GM12878 (cell line): ENCODE measurements around the gene CCNB1. TPM values are rescaled to one million over a fixed set of nuclear protein-coding genes. Genes with fewer than 3 reads are reported as not detected.

Source experiments
- ATAC-seq: fragments of 200-7000 bp; cut with Tn5 transposase; 3 replicates; pipeline ENCODE4 v1.9.1; 2020; ENCODE audit warnings: mild to moderate bottlenecking, moderate library complexity
- BruUV-seq: library from RNA; stranded (reverse); fragments of 400-500 nt; replicated peaks from 2 replicates; lab custom pipeline; 2021; lab: Mats Ljungman, UMichigan
- CTCF ChIA-PET: fragments of 300-600 bp; sonication (Branson Sonifier 250); formaldehyde crosslinking; extraction: SDS; loops from one replicate; lab custom pipeline; 2021; ENCODE audit warnings: inconsistent platforms; lab: Yijun Ruan, JAX
- POLR2A ChIA-PET: fragments of 350-600 bp; formaldehyde crosslinking; extraction: SDS; loops from one replicate; lab custom pipeline; 2021; ENCODE audit warnings: inconsistent platforms; lab: Charles Lee
- RAD21 ChIA-PET: fragments of 300-600 bp; sonication (Branson Sonifier 250); formaldehyde crosslinking; loops from one replicate; lab custom pipeline; 2023; ENCODE audit warnings: antibody characterized with exemption; ENCODE audit not compliant: unreplicated experiment; lab: Charles Lee
- SMC1A ChIA-PET: fragments of 300-600 bp; sonication (Branson Sonifier 250); formaldehyde crosslinking; loops from one replicate; lab custom pipeline; 2023; ENCODE audit not compliant: unreplicated experiment, uncharacterized antibody; lab: Charles Lee
- DNase-seq: peaks from one replicate; pipeline ENCODE4 v3.0.0-alpha.2; 2011; ENCODE audit warnings: low read depth, low spot score
- FAIRE-seq: peaks from 3 replicates; lab custom pipeline; 2011; peaks lifted over from hg19 to GRCh38; lab: Jason Lieb, UNC
- H2AFZ ChIP-seq: 2 replicates; pipeline ENCODE4 v1.6.0; 2011; ENCODE audit warnings: low read depth, low read length, control low read depth; ENCODE audit not compliant: control insufficient read depth
- H3K27ac ChIP-seq: 2 replicates; pipeline ENCODE4 v1.5.1; 2011; ENCODE audit warnings: control low read depth; ENCODE audit not compliant: control insufficient read depth, insufficient read depth
- H3K27me3 ChIP-seq, 2 experiments: replicated peaks in 1 of 2; 2 replicates each; pipeline versions ENCODE4 v1.6.0 to v1.6.1; 2011; ENCODE audit warnings: low read length in 1 of 2; ENCODE audit not compliant: control insufficient read depth in 2 of 2, insufficient read depth in 2 of 2
- H3K36me3 ChIP-seq, 2 experiments: 2 replicates each; pipeline ENCODE4 v1.5.1; 2011; ENCODE audit warnings: low read length in 1 of 2; ENCODE audit not compliant: control insufficient read depth in 2 of 2, insufficient read depth in 2 of 2
- H3K4me1 ChIP-seq: 2 replicates; pipeline ENCODE4 v1.6.1; 2011; ENCODE audit warnings: mild to moderate bottlenecking, low read length, moderate library complexity, mixed read lengths; ENCODE audit not compliant: control insufficient read depth, insufficient read depth
- H3K4me2 ChIP-seq: 2 replicates; pipeline ENCODE4 v1.6.0; 2011; ENCODE audit warnings: control low read depth; ENCODE audit not compliant: control insufficient read depth, insufficient read depth
- H3K4me3 ChIP-seq: fragments of 200-600 bp; sonication (generic); 2 replicates; pipeline ENCODE4 v1.5.1; 2016
- H3K79me2 ChIP-seq: 2 replicates; pipeline ENCODE4 v1.6.0; 2011; ENCODE audit warnings: low read length; ENCODE audit not compliant: control insufficient read depth, insufficient read depth
- H3K9ac ChIP-seq: 2 replicates; pipeline ENCODE4 v1.8.0; 2011; ENCODE audit warnings: low read length, control low read depth, mixed read lengths; ENCODE audit not compliant: control insufficient read depth, insufficient read depth
- H3K9me3 ChIP-seq: replicated peaks from 3 replicates; pipeline ENCODE4 v1.5.1; 2011; ENCODE audit warnings: mild to moderate bottlenecking, low read length; ENCODE audit not compliant: control insufficient read depth, insufficient read depth
- H4K20me1 ChIP-seq: 2 replicates; pipeline ENCODE4 v1.6.0; 2011; ENCODE audit not compliant: control insufficient read depth, insufficient read depth
- BACH1 ChIP-seq: fragments of 450-650 bp; IDR thresholded peaks from 2 replicates; pipeline ENCODE4 v1.6.1; 2017; ENCODE audit warnings: mild to moderate bottlenecking, borderline replicate concordance
- CBX5 ChIP-seq: sonication (generic); IDR thresholded peaks from 2 replicates; pipeline ENCODE4 v1.6.1; 2016; ENCODE audit warnings: low read depth, moderate library complexity, mild to moderate bottlenecking, inconsistent platforms
- CHD2 ChIP-seq: IDR thresholded peaks from 2 replicates; pipeline ENCODE4 v1.6.1; 2011; ENCODE audit warnings: low read depth, low read length, improper control_type of control experiment, borderline replicate concordance
- MTA3 ChIP-seq: IDR thresholded peaks from 2 replicates; pipeline ENCODE4 v1.6.1; 2012; ENCODE audit warnings: low read length, inconsistent platforms, borderline replicate concordance
- PAX8 ChIP-seq: fragments of 450-650 bp; IDR thresholded peaks from 2 replicates; pipeline ENCODE4 v1.6.1; 2017; ENCODE audit warnings: mild to moderate bottlenecking, moderate library complexity
- RBBP5 ChIP-seq: fragments of 200-600 bp; sonication (generic); conservative IDR thresholded peaks from 2 replicates; pipeline ENCODE4 v1.6.1; 2016
- RELA ChIP-seq: fragments of 450-650 bp; IDR thresholded peaks from 2 replicates; pipeline ENCODE4 v1.8.0; 2014; ENCODE audit warnings: borderline replicate concordance; ENCODE audit not compliant: partially characterized antibody
- SREBF2 ChIP-seq: IDR thresholded peaks from 2 replicates; pipeline ENCODE4 v1.6.1; 2012; ENCODE audit warnings: mild to moderate bottlenecking, low read length
- TCF3 ChIP-seq: IDR thresholded peaks from 2 replicates; pipeline ENCODE4 v1.6.1; 2012; ENCODE audit warnings: low read depth, mild to moderate bottlenecking, low read length, borderline replicate concordance; ENCODE audit not compliant: insufficient read depth
- in situ Hi-C: fragments of 300-500 bp; cut with MboI; formaldehyde crosslinking; loops from 9 replicates; pipeline ENCODE4 v1.14.3; 2018; ENCODE audit warnings: mixed read lengths
- intact Hi-C: fragments of 100-400 bp; cut with micrococcal nuclease; formaldehyde crosslinking; loops from one replicate; pipeline ENCODE4 v1.14.2; 2022; ENCODE audit not compliant: unreplicated experiment
- polyA plus RNA-seq, 11 experiments: library from polyadenylated mRNA; depleted of rRNA in 4 of 11; unstranded in 6 of 11; stranded (reverse) in 5 of 11; fragments of >200 nt; fragmentation: Nextera tagmentation in 4 of 11; fragmentation: Illumina TruSeq in 1 of 11; extraction: Ambion mirVana in 4 of 11; extraction: Trizol in 1 of 11; gene quantifications; 1 replicate in 1 of 11; 2 replicates in 10 of 11; pipeline versions ENCODE4 v1.2.1 to v1.2.3, GENCODE V29; 2011 to 2016; ENCODE audit warnings: inconsistent platforms in 2 of 11, missing spikeins in 2 of 11, low read depth in 1 of 11
- total RNA-seq, 4 experiments: library from RNA; depleted of rRNA in 3 of 4; stranded (reverse); fragments of >200 nt in 3 of 4; fragmentation: Illumina TruSeq in 1 of 4; extraction: Trizol in 1 of 4; gene quantifications; 2 replicates each; pipeline versions ENCODE4 v1.2.1 to v1.2.3, GENCODE V29; 2013 to 2021
- TF ChIP-seq, protein P1 (sequence below): IDR thresholded peaks from 2 replicates; pipeline ENCODE4 v1.6.1; 2011; ENCODE audit warnings: mild to moderate bottlenecking, low read depth, low read length, moderate library complexity; ENCODE audit not compliant: insufficient replicate concordance
- TF ChIP-seq, protein P2 (sequence below): IDR thresholded peaks from 2 replicates; pipeline ENCODE4 v1.6.1; 2011; ENCODE audit warnings: borderline replicate concordance, low read depth, mild to moderate bottlenecking, moderate library complexity, low read length; ENCODE audit not compliant: insufficient read depth, poor library complexity, severe bottlenecking
- TF ChIP-seq, protein P3 (sequence below): fragments of 450-650 bp; IDR thresholded peaks from 2 replicates; pipeline ENCODE4 v1.6.1; 2014; ENCODE audit warnings: mild to moderate bottlenecking

The CCNB1 gene
- total and polyA plus RNA-seq, 10 of the 15 experiments (the other 5 are each of a cell fraction or from before 2014, with no cell fraction given): 148 to 403 (median 210) TPM

DNA sequence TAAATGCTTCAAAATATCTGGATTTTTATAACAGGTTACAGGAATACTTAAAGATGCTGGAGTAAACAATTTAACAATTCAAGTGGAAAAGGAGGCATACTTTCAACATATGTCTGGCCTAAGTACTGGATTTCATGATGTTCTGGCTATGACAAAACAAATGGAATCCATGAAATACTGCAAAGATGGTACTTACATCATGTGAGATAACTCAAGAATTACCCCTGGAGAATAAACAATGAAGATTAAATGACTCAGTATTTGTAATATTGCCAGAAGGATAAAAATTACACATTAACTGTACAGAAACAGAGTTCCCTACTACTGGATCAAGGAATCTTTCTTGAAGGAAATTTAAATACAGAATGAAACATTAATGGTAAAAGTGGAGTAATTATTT lies 37.5 kb upstream of the CCNB1 start:
- CTCF ChIA-PET: no interaction called here
- SMC1A ChIA-PET: no interaction called here

More for the DNA sequence above, 37.5 kb upstream of the CCNB1 start:
- FAIRE-seq (no peak), ATAC-seq (no peak), DNase-seq (no peak)
- Histone ChIP-seq H2AFZ (no peak overlapping the region), H3K27ac (no peak overlapping the region), H3K9ac (no peak overlapping the region), H3K79me2 (no peaks in the 10 kb centered on the region), H3K4me2 (no peak overlapping the region), H3K4me3 (no peak overlapping the region), H3K9me3 (no peaks in the 10 kb centered on the region), H4K20me1 (no peaks in the 10 kb centered on the region), H3K36me3 (peaks cover 0 to 9% of the 10 kb centered on the region in 2 experiments; a peak in 2 of 4 replicates), H3K4me1 (no peaks in the 10 kb centered on the region), H3K27me3 (no peaks in the 10 kb centered on the region)
- ChIA-PET RAD21 (no interaction called here), POLR2A (no interaction called here)
- in situ Hi-C loops: no loop called here
- BruUV-seq: no TSS peak
- TF ChIP-seq, protein P1, sequence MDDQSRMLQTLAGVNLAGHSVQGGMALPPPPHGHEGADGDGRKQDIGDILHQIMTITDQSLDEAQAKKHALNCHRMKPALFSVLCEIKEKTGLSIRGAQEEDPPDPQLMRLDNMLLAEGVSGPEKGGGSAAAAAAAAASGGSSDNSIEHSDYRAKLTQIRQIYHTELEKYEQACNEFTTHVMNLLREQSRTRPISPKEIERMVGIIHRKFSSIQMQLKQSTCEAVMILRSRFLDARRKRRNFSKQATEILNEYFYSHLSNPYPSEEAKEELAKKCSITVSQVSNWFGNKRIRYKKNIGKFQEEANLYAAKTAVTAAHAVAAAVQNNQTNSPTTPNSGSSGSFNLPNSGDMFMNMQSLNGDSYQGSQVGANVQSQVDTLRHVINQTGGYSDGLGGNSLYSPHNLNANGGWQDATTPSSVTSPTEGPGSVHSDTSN: no peak
- TF ChIP-seq CBX5 (no peak), SREBF2 (no peak), BACH1 (no peak), MTA3 (no peak), RBBP5 (no peak), CHD2 (no peak), RELA (no peak), TCF3 (no peak), PAX8 (no peak)
- TF ChIP-seq, protein P2, sequence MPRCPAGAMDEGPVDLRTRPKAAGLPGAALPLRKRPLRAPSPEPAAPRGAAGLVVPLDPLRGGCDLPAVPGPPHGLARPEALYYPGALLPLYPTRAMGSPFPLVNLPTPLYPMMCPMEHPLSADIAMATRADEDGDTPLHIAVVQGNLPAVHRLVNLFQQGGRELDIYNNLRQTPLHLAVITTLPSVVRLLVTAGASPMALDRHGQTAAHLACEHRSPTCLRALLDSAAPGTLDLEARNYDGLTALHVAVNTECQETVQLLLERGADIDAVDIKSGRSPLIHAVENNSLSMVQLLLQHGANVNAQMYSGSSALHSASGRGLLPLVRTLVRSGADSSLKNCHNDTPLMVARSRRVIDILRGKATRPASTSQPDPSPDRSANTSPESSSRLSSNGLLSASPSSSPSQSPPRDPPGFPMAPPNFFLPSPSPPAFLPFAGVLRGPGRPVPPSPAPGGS: no peak
- TF ChIP-seq, protein P3, sequence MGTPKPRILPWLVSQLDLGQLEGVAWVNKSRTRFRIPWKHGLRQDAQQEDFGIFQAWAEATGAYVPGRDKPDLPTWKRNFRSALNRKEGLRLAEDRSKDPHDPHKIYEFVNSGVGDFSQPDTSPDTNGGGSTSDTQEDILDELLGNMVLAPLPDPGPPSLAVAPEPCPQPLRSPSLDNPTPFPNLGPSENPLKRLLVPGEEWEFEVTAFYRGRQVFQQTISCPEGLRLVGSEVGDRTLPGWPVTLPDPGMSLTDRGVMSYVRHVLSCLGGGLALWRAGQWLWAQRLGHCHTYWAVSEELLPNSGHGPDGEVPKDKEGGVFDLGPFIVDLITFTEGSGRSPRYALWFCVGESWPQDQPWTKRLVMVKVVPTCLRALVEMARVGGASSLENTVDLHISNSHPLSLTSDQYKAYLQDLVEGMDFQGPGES: no peak
- intact Hi-C loops: no loop called here
